Chondrocyte (in vitro differentiated cells): ENCODE data around the gene MYO5C. TPM values are rescaled to one million over a fixed set of nuclear protein-coding genes. Genes with fewer than 3 reads are reported as not detected.

ENCODE experiments used
- DNase-seq: peaks from one replicate; pipeline ENCODE4 v3.0.0; 2021; ENCODE audit warnings: mixed read lengths, low spot score
- H3K27ac Mint-ChIP-seq: one replicate; pipeline ENCODE4 v1.8.0; 2021; ENCODE audit warnings: mild to moderate bottlenecking, moderate library complexity, mixed read lengths; ENCODE audit not compliant: unreplicated experiment
- H3K27me3 Mint-ChIP-seq: 2 replicates; pipeline ENCODE4 v1.8.0; 2021; ENCODE audit warnings: low read depth, mixed read lengths
- H3K36me3 Mint-ChIP-seq: 2 replicates; pipeline ENCODE4 v1.8.0; 2021; ENCODE audit warnings: low read depth, mixed read lengths
- H3K4me1 Mint-ChIP-seq: 2 replicates; pipeline ENCODE4 v1.8.0; 2021; ENCODE audit warnings: low read depth, mild to moderate bottlenecking, mixed read lengths
- H3K4me3 Mint-ChIP-seq: one replicate; pipeline ENCODE4 v1.8.0; 2021; ENCODE audit warnings: mild to moderate bottlenecking, moderate library complexity, mixed read lengths; ENCODE audit not compliant: unreplicated experiment
- H3K9me3 Mint-ChIP-seq: 2 replicates; pipeline ENCODE4 v1.8.0; 2021; ENCODE audit warnings: low read depth, mixed read lengths
- total RNA-seq: library from RNA; stranded (reverse); gene quantifications from 3 replicates; pipeline ENCODE4 v1.2.1, GENCODE V29; 2021
- TF ChIP-seq, protein P1 (sequence below): fragments of 200-600 bp; sonication (generic); IDR thresholded peaks from 2 replicates; pipeline ENCODE4 v1.5.0; 2021; ENCODE audit warnings: antibody characterized with exemption, mild to moderate bottlenecking, moderate library complexity

The MYO5C gene
- total RNA-seq, 1 donor from 2014 or later: 1.4 TPM

- Mint-ChIP-seq H3K9me3 (no peaks in the 10 kb centered on the region), H3K27me3 (no peaks in the 10 kb centered on the region), H3K4me1 (peaks cover 5% of the 10 kb centered on the region), H3K27ac (no peak overlapping the region), H3K4me3 (no peak overlapping the region), H3K36me3 (no peaks in the 10 kb centered on the region)
- DNase-seq: no peak
- TF ChIP-seq, protein P1, sequence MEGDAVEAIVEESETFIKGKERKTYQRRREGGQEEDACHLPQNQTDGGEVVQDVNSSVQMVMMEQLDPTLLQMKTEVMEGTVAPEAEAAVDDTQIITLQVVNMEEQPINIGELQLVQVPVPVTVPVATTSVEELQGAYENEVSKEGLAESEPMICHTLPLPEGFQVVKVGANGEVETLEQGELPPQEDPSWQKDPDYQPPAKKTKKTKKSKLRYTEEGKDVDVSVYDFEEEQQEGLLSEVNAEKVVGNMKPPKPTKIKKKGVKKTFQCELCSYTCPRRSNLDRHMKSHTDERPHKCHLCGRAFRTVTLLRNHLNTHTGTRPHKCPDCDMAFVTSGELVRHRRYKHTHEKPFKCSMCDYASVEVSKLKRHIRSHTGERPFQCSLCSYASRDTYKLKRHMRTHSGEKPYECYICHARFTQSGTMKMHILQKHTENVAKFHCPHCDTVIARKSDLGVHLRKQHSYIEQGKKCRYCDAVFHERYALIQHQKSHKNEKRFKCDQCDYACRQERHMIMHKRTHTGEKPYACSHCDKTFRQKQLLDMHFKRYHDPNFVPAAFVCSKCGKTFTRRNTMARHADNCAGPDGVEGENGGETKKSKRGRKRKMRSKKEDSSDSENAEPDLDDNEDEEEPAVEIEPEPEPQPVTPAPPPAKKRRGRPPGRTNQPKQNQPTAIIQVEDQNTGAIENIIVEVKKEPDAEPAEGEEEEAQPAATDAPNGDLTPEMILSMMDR: no peak
Measured at GRCh38 chr15:52283281-52283680, 12.3 kb downstream of the MYO5C start.

GRCh38 chr15:52282418-52282817 lies 13.2 kb downstream of the MYO5C start:
- Mint-ChIP-seq H3K27ac (no peak overlapping the region), H3K27me3 (no peaks in the 10 kb centered on the region), H3K36me3 (no peaks in the 10 kb centered on the region), H3K4me1 (no peaks in the 10 kb centered on the region), H3K9me3 (no peaks in the 10 kb centered on the region), H3K4me3 (no peak overlapping the region)
- TF ChIP-seq, protein P1: no peak
- no peak for DNase-seq

DNA sequence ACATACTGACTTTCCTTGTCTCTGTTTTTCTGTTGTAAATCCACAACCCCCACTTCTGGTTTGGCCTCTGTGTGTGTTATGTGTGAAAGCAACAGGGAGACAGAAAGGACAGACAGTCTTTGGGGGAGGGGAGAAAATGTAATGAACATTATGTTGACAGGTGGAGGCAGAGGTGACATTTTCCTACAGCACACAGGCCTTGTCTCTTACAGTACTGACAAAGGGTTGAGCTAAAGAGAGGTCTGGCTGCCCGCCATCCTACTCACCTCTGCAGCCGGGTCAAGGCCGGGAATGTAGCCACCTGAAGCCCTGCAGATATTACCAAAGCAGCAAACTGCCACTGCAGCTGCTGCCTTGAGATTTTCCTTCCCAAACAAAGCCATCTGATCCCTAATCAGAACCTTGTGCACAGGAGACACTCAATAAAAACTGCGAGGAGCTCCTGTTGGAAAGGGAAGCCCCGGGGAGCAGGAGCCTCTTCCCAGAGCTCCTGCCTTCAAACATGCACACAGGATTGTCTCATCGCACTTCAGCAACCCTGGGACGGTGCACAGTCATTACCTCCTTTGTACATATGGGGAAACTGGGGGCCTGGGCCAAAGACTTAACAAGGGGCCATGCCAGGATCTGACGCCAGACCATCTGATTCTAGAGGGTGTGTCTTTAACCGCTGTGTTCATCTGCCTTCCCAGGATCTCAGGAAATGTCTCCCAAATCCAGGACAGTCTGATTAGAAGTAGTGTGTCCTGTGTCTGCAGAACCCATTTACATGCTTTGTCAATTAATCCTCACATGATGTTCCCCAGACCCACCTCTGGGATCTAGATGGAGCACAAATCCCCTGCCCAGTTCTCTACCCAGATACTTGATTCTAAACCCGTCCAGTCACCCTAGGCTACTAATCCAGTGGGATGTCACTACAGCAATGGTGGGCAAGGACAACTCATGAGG lies 14.2 kb downstream of the MYO5C start:
- H3K27ac Mint-ChIP-seq: no peak overlapping the region
- H3K4me3 Mint-ChIP-seq: no peak overlapping the region
- no peaks in the 10 kb centered on the region for H3K36me3 Mint-ChIP-seq
- H3K27me3 Mint-ChIP-seq: no peaks in the 10 kb centered on the region
- DNase-seq: no peak
- TF ChIP-seq, protein P1: no peak
- no peaks in the 10 kb centered on the region for H3K4me1 Mint-ChIP-seq
- no peaks in the 10 kb centered on the region for H3K9me3 Mint-ChIP-seq

GRCh38 chr15:52280326-52281084 lies 15.1 kb downstream of the MYO5C start:
- H3K4me1 Mint-ChIP-seq: no peaks in the 10 kb centered on the region
- no peak overlapping the region for H3K27ac Mint-ChIP-seq
- no peaks in the 10 kb centered on the region for H3K27me3 Mint-ChIP-seq
- peaks cover 3% of the 10 kb centered on the region for H3K36me3 Mint-ChIP-seq
- no peaks in the 10 kb centered on the region for H3K9me3 Mint-ChIP-seq
- TF ChIP-seq, protein P1: no peak
- DNase-seq: no peak
- H3K4me3 Mint-ChIP-seq: no peak overlapping the region

DNA sequence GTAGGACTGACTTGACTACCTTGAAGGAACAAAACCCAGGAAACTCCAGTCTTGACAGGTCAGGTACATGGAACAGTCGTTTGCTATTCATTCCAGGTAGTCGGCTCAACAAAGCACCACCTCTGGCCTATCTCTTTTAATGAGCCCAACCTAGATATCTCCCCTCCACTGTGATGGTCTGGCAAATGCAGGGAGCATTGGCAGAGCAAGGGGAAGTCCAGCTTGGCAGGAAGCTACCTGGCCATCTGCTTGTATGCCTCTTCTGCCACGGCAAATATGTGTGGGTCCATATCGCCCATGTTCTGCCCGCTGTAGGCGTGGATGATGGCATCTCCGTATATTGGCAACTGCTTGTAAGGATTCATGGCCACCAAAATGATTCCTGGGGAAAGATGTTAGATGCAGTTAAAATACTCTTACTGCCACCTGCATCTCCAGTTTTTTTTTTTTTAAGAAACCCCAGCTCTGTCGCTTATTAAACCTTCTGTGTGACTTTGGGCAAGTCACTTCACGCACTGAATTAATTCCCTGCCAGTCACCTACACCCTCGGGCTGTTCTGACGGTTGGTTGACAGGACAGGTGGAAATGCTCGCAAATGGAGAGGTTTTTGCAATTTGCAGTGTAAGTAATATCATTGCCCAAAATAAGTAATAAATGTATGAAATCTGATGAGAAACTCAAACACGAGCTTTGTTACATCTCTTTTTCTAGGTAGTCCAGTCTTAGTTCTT lies 16.8 kb downstream of the MYO5C start:
- H3K27me3 Mint-ChIP-seq: no peaks in the 10 kb centered on the region
- H3K4me1 Mint-ChIP-seq: no peaks in the 10 kb centered on the region
- no peak for DNase-seq
- H3K36me3 Mint-ChIP-seq: peaks cover 3% of the 10 kb centered on the region
- no peaks in the 10 kb centered on the region for H3K9me3 Mint-ChIP-seq
- H3K4me3 Mint-ChIP-seq: no peak overlapping the region
- H3K27ac Mint-ChIP-seq: no peak overlapping the region
- TF ChIP-seq, protein P1: no peak
